Activated CD4-positive, alpha-beta T cell treated with anti-CD3 and anti-CD28 coated beads, Interleukin-2, amount 10 ng/mL, durations not matched to agents 24 days and 14 days (primary cell): ENCODE data around the gene CROCC2. TPM values are rescaled to one million over a fixed set of nuclear protein-coding genes. Genes with fewer than 3 reads are reported as not detected.

Experiments
- DNase-seq: peaks from one replicate; pipeline ENCODE4 v3.0.0; 2022
- H3K27ac Mint-ChIP-seq: one replicate; pipeline ENCODE4 v1.8.0; 2022; ENCODE audit warnings: mild to moderate bottlenecking, mixed read lengths
- H3K27me3 Mint-ChIP-seq: one replicate; pipeline ENCODE4 v1.8.0; 2022; ENCODE audit warnings: mixed read lengths
- H3K36me3 Mint-ChIP-seq: one replicate; pipeline ENCODE4 v1.8.0; 2022; ENCODE audit warnings: low read depth, mild to moderate bottlenecking, mixed read lengths
- H3K4me1 Mint-ChIP-seq: one replicate; pipeline ENCODE4 v1.8.0; 2021; ENCODE audit warnings: mixed read lengths
- H3K4me3 Mint-ChIP-seq: one replicate; pipeline ENCODE4 v1.8.0; 2022; ENCODE audit warnings: mild to moderate bottlenecking, moderate library complexity, mixed read lengths
- H3K9me3 Mint-ChIP-seq: one replicate; pipeline ENCODE4 v1.8.0; 2021; ENCODE audit warnings: mixed read lengths
- intact Hi-C: fragments of 100-400 bp; cut with micrococcal nuclease; formaldehyde crosslinking; loops from one replicate; pipeline ENCODE4 v1.15.1; 2023
- total RNA-seq: library from RNA; stranded (reverse); gene quantifications from 2 replicates; pipeline ENCODE4 v1.2.3, GENCODE V29; 2022

Gene CROCC2
- total RNA-seq, 1 donor from 2014 or later: not detected

GRCh38 chr2:240884745-240885144, 21.4 kb upstream of the CROCC2 start:
- no peak for DNase-seq
- no peaks in the 10 kb centered on the region for H3K9me3 Mint-ChIP-seq
- no peak overlapping the region for H3K27ac Mint-ChIP-seq
- intact Hi-C loops: no loop called here
- peaks cover 12% of the 10 kb centered on the region for H3K27me3 Mint-ChIP-seq
- no peaks in the 10 kb centered on the region for H3K36me3 Mint-ChIP-seq
- H3K4me3 Mint-ChIP-seq: no peak overlapping the region
- no peaks in the 10 kb centered on the region for H3K4me1 Mint-ChIP-seq

GRCh38 chr2:240885566-240885965, 20.6 kb upstream of the CROCC2 start:
- no peak for DNase-seq
- intact Hi-C loops: no loop called here
- Mint-ChIP-seq H3K9me3 (no peaks in the 10 kb centered on the region), H3K27ac (no peak overlapping the region), H3K4me1 (no peaks in the 10 kb centered on the region), H3K36me3 (no peaks in the 10 kb centered on the region), H3K27me3 (peaks cover 12% of the 10 kb centered on the region), H3K4me3 (no peak overlapping the region)

GRCh38 chr2:240886023-240886565, 20.0 kb upstream of the CROCC2 start:
- intact Hi-C loops: no loop called here
- peaks cover 12% of the 10 kb centered on the region for H3K27me3 Mint-ChIP-seq
- no peak overlapping the region for H3K27ac Mint-ChIP-seq
- no peak overlapping the region for H3K4me3 Mint-ChIP-seq
- no peak for DNase-seq
- no peaks in the 10 kb centered on the region for H3K4me1 Mint-ChIP-seq
- H3K36me3 Mint-ChIP-seq: no peaks in the 10 kb centered on the region
- no peaks in the 10 kb centered on the region for H3K9me3 Mint-ChIP-seq

- Mint-ChIP-seq H3K4me3 (no peak overlapping the region), H3K36me3 (no peaks in the 10 kb centered on the region), H3K27me3 (peaks cover 10% of the 10 kb centered on the region), H3K27ac (no peak overlapping the region), H3K9me3 (no peaks in the 10 kb centered on the region), H3K4me1 (no peaks in the 10 kb centered on the region)
- no peak for DNase-seq
- intact Hi-C loops: no loop called here
These were observed 19.2 kb upstream of the CROCC2 start for GRCh38 chr2:240886678-240887609.

- H3K27me3 Mint-ChIP-seq: peaks cover 5% of the 10 kb centered on the region
- no peaks in the 10 kb centered on the region for H3K9me3 Mint-ChIP-seq
- H3K27ac Mint-ChIP-seq: no peak overlapping the region
- intact Hi-C loops: no loop called here
- H3K4me1 Mint-ChIP-seq: no peaks in the 10 kb centered on the region
- H3K36me3 Mint-ChIP-seq: no peaks in the 10 kb centered on the region
- no peak overlapping the region for H3K4me3 Mint-ChIP-seq
- DNase-seq: no peak
These were observed 18.5 kb upstream of the CROCC2 start for GRCh38 chr2:240887631-240888030.

GRCh38 chr2:240888130-240888889, 17.8 kb upstream of the CROCC2 start:
- H3K27ac Mint-ChIP-seq: no peak overlapping the region
- intact Hi-C loops: no loop called here
- peaks cover 1% of the 10 kb centered on the region for H3K27me3 Mint-ChIP-seq
- no peaks in the 10 kb centered on the region for H3K36me3 Mint-ChIP-seq
- DNase-seq: no peak
- H3K4me3 Mint-ChIP-seq: no peak overlapping the region
- H3K4me1 Mint-ChIP-seq: no peaks in the 10 kb centered on the region
- H3K9me3 Mint-ChIP-seq: no peaks in the 10 kb centered on the region

- H3K27me3 Mint-ChIP-seq: no peaks in the 10 kb centered on the region
- no peak for DNase-seq
- intact Hi-C loops: no loop called here
- H3K4me3 Mint-ChIP-seq: no peak overlapping the region
- H3K4me1 Mint-ChIP-seq: peaks cover 2% of the 10 kb centered on the region
- H3K9me3 Mint-ChIP-seq: no peaks in the 10 kb centered on the region
- no peaks in the 10 kb centered on the region for H3K36me3 Mint-ChIP-seq
- H3K27ac Mint-ChIP-seq: no peak overlapping the region
These were observed 17.1 kb upstream of the CROCC2 start for GRCh38 chr2:240888890-240889573.

GRCh38 chr2:240889601-240890560, 16.3 kb upstream of the CROCC2 start:
- H3K4me1 Mint-ChIP-seq: peaks cover 2% of the 10 kb centered on the region
- no peak for DNase-seq
- intact Hi-C loops: no loop called here

GRCh38 chr2:240890691-240891090, 15.4 kb upstream of the CROCC2 start:
- DNase-seq: no peak
- Mint-ChIP-seq H3K36me3 (no peaks in the 10 kb centered on the region), H3K4me3 (no peak overlapping the region), H3K27ac (no peak overlapping the region), H3K4me1 (peaks cover 2% of the 10 kb centered on the region), H3K9me3 (no peaks in the 10 kb centered on the region), H3K27me3 (no peaks in the 10 kb centered on the region)
- intact Hi-C loops: no loop called here

More at GRCh38 chr2:240889601-240890560, 16.3 kb upstream of the CROCC2 start:
- Mint-ChIP-seq H3K4me3 (no peak overlapping the region), H3K9me3 (no peaks in the 10 kb centered on the region), H3K27me3 (no peaks in the 10 kb centered on the region), H3K27ac (no peak overlapping the region), H3K36me3 (no peaks in the 10 kb centered on the region)

GRCh38 chr2:240891492-240892340, 14.4 kb upstream of the CROCC2 start:
- Mint-ChIP-seq H3K27ac (no peak overlapping the region), H3K4me1 (peaks cover 2% of the 10 kb centered on the region), H3K27me3 (no peaks in the 10 kb centered on the region), H3K36me3 (no peaks in the 10 kb centered on the region), H3K9me3 (no peaks in the 10 kb centered on the region), H3K4me3 (no peak overlapping the region)
- DNase-seq: no peak
- intact Hi-C loops: no loop called here

GRCh38 chr2:240892356-240892755, 13.8 kb upstream of the CROCC2 start:
- no peaks in the 10 kb centered on the region for H3K9me3 Mint-ChIP-seq
- DNase-seq: no peak
- H3K36me3 Mint-ChIP-seq: no peaks in the 10 kb centered on the region
- H3K27me3 Mint-ChIP-seq: no peaks in the 10 kb centered on the region
- H3K4me3 Mint-ChIP-seq: no peak overlapping the region
- peaks cover 2% of the 10 kb centered on the region for H3K4me1 Mint-ChIP-seq
- intact Hi-C loops: no loop called here
- no peak overlapping the region for H3K27ac Mint-ChIP-seq

- Mint-ChIP-seq H3K4me1 (peaks cover 2% of the 10 kb centered on the region), H3K36me3 (no peaks in the 10 kb centered on the region), H3K4me3 (no peak overlapping the region), H3K9me3 (no peaks in the 10 kb centered on the region), H3K27me3 (no peaks in the 10 kb centered on the region), H3K27ac (no peak overlapping the region)
- intact Hi-C loops: no loop called here
- DNase-seq: no peak
These were observed 13.2 kb upstream of the CROCC2 start for GRCh38 chr2:240892925-240893324.
